Neuron (in vitro differentiated cells): ENCODE data around the gene GJB4.
"Not testable (repeated sequence)": the region's sequence is repeated elsewhere in the genome, so short reads cannot be mapped to it uniquely, and the experiment has no call there.

Experiments
- H2AFZ ChIP-seq: one replicate; pipeline ENCODE4 v1.6.1; 2013; ENCODE audit warnings: low read depth, mild to moderate bottlenecking, inconsistent platforms, low read length, moderate library complexity
- H3K27me3 ChIP-seq: one replicate; pipeline ENCODE4 v1.6.1; 2013; ENCODE audit warnings: low read length; ENCODE audit not compliant: insufficient read depth
- H3K36me3 ChIP-seq: one replicate; pipeline ENCODE4 v1.6.1; 2013; ENCODE audit warnings: low read length; ENCODE audit not compliant: insufficient read depth
- H3K4me1 ChIP-seq: one replicate; pipeline ENCODE4 v1.6.1; 2013; ENCODE audit warnings: low read length; ENCODE audit not compliant: insufficient read depth
- H3K4me3 ChIP-seq: 2 replicates; pipeline ENCODE4 v1.5.1; 2013; ENCODE audit warnings: mild to moderate bottlenecking, low read length, moderate library complexity
- H3K9me3 ChIP-seq: one replicate; pipeline ENCODE4 v1.6.1; 2013; ENCODE audit warnings: low read length

GJB4 gene

DNA sequence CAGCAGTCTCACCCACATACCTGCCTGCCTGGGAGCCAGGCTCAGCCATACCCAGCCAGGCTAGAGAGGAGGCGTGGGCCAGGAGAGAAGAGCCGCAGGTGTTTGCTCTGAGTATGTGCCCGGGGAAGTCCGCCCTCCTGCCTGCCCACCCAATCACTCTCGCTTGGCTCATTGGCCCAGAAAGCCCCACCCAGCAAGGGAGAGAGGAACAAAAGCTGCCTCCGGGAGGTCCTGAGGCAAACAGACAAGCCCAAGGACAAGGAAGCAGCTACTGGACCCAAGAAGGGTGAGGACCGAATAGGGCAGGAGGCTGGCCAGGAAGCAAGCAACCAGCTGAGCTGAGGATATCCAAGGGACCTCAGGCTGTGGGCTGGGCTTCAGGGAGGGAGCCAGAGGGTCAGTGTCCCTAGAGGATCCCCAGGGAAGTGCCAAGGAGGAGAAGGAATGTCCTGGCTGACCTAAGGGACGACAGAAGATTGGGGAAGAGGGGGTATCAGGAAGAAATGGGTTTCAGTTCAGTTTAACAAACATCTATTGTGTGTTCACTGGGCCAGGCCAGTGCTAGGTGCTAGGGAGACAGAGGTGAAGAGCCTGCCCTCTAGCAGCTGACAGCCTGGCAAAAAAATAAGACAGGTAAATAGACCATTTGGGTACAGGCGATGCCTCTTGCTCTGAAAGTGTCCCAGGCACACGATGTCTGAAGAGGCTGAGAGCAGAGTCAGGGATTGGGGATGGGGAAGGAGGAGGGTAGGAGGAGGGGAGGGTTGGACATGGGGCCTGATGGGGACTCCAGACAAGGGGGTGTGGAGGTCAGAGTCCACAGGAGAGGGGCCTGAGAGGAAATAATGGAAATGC is at the start of gene GJB4:
TSS of gene GJB4 (plus strand) at position 238 of the 855 bp plus-strand sequence. CDS start 1,515 bp downstream, outside the sequence.
- H3K27me3 ChIP-seq, result peaks cover 11% of the 10 kb centered on the region

GRCh38 chr1:34710812-34711211 is 48.7 kb upstream of the GJB4 start:
- H3K4me3 ChIP-seq, result no peak overlapping the region
- no peaks in the 10 kb centered on the region for H3K4me1 ChIP-seq
- no peaks in the 10 kb centered on the region for H3K9me3 ChIP-seq
- H2AFZ ChIP-seq, result no peak overlapping the region
- H3K36me3 ChIP-seq, result no peaks in the 10 kb centered on the region
- H3K27me3 ChIP-seq, result peaks cover 1% of the 10 kb centered on the region

More for the DNA sequence above, at the start of gene GJB4:
- H3K4me1 ChIP-seq, result no peaks in the 10 kb centered on the region
- H3K9me3 ChIP-seq, result no peaks in the 10 kb centered on the region
- H2AFZ ChIP-seq, result no peak within 1 kb of the TSS
- no peaks in the 10 kb centered on the region for H3K36me3 ChIP-seq
- H3K4me3 ChIP-seq, result no peak within 1 kb of the TSS

GRCh38 chr1:34711485-34711884 is 48.1 kb upstream of the GJB4 start:
- Histone ChIP-seq H3K4me1 (no peaks in the 10 kb centered on the region), H3K9me3 (no peaks in the 10 kb centered on the region), H3K4me3 (no peak overlapping the region), H2AFZ (no peak overlapping the region), H3K36me3 (no peaks in the 10 kb centered on the region), H3K27me3 (no peaks in the 10 kb centered on the region)

GRCh38 chr1:34712007-34712688 is 47.4 kb upstream of the GJB4 start:
- Histone ChIP-seq H3K9me3 (no peaks in the 10 kb centered on the region), H3K4me1 (no peaks in the 10 kb centered on the region), H3K4me3 (no peak overlapping the region), H2AFZ (no peak overlapping the region), H3K36me3 (no peaks in the 10 kb centered on the region), H3K27me3 (peaks cover 2% of the 10 kb centered on the region)

DNA sequence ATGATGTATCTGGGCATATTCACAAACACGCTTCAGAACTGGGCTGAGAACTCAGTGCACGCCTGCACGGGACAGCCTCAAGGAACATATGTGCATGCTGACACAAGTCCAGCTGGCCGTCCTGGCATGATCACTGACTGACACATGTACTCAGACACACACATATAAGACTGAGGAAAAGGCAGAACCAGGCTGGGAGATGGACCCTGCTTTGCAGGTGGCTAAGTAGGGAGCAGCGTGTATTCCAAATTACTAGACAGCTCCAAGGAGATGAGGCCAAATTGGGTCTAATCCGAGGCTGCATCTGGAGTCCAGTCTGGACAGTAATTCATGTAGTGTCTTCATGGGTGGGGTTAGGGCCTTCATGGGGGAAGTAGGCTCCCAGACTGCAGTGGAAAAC is 46.1 kb upstream of the GJB4 start:
- Histone ChIP-seq H3K4me1 (no peaks in the 10 kb centered on the region), H3K4me3 (no peak overlapping the region), H2AFZ (no peak overlapping the region), H3K9me3 (no peaks in the 10 kb centered on the region), H3K36me3 (no peaks in the 10 kb centered on the region), H3K27me3 (peaks cover 2% of the 10 kb centered on the region)

GRCh38 chr1:34714386-34714785 is 45.2 kb upstream of the GJB4 start:
- Histone ChIP-seq H2AFZ (no peak overlapping the region), H3K36me3 (no peaks in the 10 kb centered on the region), H3K4me1 (no peaks in the 10 kb centered on the region), H3K4me3 (no peak overlapping the region), H3K9me3 (no peaks in the 10 kb centered on the region), H3K27me3 (peaks cover 2% of the 10 kb centered on the region)

- Histone ChIP-seq H3K36me3 (no peaks in the 10 kb centered on the region), H3K4me3 (no peak overlapping the region), H2AFZ (no peak overlapping the region), H3K9me3 (no peaks in the 10 kb centered on the region), H3K4me1 (no peaks in the 10 kb centered on the region), H3K27me3 (peaks cover 2% of the 10 kb centered on the region)
Measured at GRCh38 chr1:34715139-34715538, 44.4 kb upstream of the GJB4 start.

DNA sequence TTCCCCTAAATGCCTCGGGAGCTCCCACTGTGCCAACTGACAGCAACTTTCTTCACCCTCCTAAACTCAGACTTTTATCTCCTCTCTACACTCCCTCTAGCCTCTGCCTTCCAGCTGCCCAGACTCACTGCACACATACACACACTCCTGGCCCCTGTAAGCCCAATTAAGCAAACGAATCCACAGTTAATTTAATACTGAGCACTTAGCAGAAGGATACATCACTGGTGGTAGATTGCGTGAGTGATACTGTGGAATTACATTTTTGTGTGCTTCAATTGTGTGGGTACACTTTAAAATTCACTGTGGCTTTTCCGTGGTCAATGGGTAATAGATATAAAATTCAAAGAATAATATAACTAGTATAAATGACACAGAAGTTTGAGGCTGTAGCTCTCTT is 38.3 kb upstream of the GJB4 start:
- Histone ChIP-seq H3K36me3 (no peaks in the 10 kb centered on the region), H3K9me3 (no peaks in the 10 kb centered on the region), H3K27me3 (peaks cover 9% of the 10 kb centered on the region), H3K4me1 (no peaks in the 10 kb centered on the region), H3K4me3 (no peak overlapping the region), H2AFZ (no peak overlapping the region)

DNA sequence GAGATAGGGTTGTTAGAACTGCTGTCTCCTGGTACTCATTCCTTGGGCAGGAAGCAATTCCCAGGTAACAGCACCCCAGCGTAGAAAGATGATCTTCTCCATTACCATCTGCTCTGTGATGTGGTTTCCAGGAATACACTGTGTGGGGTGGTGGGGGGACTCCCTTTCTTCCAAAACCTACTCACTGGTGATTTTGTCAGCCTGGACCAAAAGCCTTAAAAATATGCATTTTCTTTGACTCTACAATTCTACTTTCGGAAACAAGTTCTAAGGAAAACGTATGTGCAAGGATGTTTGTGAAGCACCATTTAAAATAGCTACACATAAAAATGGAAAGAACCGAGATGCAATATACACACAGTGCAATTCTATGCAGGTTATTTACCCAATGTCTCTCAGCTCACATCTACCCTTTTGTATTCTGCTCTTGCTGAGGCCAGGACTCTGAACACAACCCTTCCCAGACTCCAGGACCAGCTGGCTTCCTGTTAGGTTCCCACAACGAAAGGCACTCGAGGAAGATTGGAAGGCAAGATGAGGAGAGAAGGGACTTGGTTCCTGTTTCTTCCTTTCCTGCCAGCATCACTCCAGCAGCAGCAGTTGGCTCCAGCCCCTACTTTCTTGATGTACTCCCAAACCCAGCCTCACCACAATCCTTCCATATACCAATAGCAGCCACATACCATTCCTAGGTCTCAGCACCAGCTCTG is 37.7 kb upstream of the GJB4 start:
- no peaks in the 10 kb centered on the region for H3K9me3 ChIP-seq
- no peak overlapping the region for H3K4me3 ChIP-seq
- no peaks in the 10 kb centered on the region for H3K36me3 ChIP-seq
- H3K4me1 ChIP-seq, result no peaks in the 10 kb centered on the region
- no peak overlapping the region for H2AFZ ChIP-seq
- H3K27me3 ChIP-seq, result peaks cover 7% of the 10 kb centered on the region

DNA sequence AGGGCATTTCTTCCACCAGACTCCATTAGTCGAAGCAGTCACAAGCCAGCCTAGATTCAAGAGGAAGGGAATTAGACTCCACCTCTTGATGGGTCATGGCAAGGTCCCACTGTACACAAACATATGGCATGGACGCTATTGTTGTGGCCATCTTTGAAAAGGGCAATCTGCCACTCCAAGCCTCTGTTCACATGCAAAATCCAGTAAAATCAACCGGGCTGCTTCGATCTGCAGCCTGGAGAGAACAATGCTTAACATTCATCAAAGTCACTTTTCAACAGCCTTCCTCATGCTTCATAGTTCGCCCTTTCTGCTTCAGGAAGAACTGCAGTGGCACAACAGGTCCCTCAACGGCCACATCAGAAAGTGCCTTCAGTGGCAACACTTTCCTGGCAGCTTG is 32.7 kb upstream of the GJB4 start:
- no peak overlapping the region for H2AFZ ChIP-seq
- no peak overlapping the region for H3K4me3 ChIP-seq

GRCh38 chr1:34730485-34730884 is 29.1 kb upstream of the GJB4 start:
- H2AFZ ChIP-seq, result no peak overlapping the region
- H3K9me3 ChIP-seq, result no peaks in the 10 kb centered on the region
- no peaks in the 10 kb centered on the region for H3K4me1 ChIP-seq
- no peaks in the 10 kb centered on the region for H3K36me3 ChIP-seq
- no peak overlapping the region for H3K4me3 ChIP-seq
- peaks cover 9% of the 10 kb centered on the region for H3K27me3 ChIP-seq

More for the DNA sequence above, 32.7 kb upstream of the GJB4 start:
- H3K4me1 ChIP-seq, result no peaks in the 10 kb centered on the region
- H3K36me3 ChIP-seq, result no peaks in the 10 kb centered on the region
- H3K9me3 ChIP-seq, result no peaks in the 10 kb centered on the region
- H3K27me3 ChIP-seq, result peaks cover 10% of the 10 kb centered on the region

- H3K27me3 ChIP-seq, H2AFZ ChIP-seq, H3K4me3 ChIP-seq, H3K36me3 ChIP-seq, H3K4me1 ChIP-seq, H3K9me3 ChIP-seq: not testable (repeated sequence)
Measured at GRCh38 chr1:34732831-34733230, 26.7 kb upstream of the GJB4 start.

DNA sequence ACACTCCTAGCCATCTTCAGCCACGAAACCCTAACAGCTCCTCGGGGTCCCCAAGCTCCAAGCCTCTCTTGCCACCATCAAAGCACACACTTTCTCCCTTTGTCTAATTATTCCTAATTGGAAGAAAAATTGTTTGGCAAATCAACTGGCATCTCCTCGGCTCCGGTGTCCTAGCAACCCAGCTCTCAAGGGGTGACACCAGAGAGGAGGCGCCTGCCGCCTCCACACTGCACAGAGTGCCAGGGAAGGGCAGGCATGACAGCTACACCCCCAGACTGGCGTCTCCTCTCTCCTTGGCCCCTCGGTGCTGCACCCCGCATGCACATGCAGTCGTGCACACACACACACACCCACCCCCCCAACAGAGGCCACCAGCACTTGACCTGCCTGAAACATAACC is 22.8 kb upstream of the GJB4 start:
- Histone ChIP-seq H2AFZ (no peak overlapping the region), H3K4me1 (no peaks in the 10 kb centered on the region), H3K9me3 (no peaks in the 10 kb centered on the region), H3K27me3 (peaks cover 2% of the 10 kb centered on the region), H3K4me3 (no peak overlapping the region), H3K36me3 (no peaks in the 10 kb centered on the region)
